DMS153 treated with DMSO at 0.1 percent for 48 hours (cell line): ENCODE results near the gene CEP295NL.
"Not testable (repeated sequence)": the region's sequence is repeated elsewhere in the genome, so short reads cannot be mapped to it uniquely, and the experiment has no call there.

ENCODE experiments used
- DNase-seq: peaks from one replicate; lab custom pipeline; 2025; ENCODE audit not compliant: unreplicated experiment; lab: John Stamatoyannopoulos, UW

The CEP295NL gene

DNA sequence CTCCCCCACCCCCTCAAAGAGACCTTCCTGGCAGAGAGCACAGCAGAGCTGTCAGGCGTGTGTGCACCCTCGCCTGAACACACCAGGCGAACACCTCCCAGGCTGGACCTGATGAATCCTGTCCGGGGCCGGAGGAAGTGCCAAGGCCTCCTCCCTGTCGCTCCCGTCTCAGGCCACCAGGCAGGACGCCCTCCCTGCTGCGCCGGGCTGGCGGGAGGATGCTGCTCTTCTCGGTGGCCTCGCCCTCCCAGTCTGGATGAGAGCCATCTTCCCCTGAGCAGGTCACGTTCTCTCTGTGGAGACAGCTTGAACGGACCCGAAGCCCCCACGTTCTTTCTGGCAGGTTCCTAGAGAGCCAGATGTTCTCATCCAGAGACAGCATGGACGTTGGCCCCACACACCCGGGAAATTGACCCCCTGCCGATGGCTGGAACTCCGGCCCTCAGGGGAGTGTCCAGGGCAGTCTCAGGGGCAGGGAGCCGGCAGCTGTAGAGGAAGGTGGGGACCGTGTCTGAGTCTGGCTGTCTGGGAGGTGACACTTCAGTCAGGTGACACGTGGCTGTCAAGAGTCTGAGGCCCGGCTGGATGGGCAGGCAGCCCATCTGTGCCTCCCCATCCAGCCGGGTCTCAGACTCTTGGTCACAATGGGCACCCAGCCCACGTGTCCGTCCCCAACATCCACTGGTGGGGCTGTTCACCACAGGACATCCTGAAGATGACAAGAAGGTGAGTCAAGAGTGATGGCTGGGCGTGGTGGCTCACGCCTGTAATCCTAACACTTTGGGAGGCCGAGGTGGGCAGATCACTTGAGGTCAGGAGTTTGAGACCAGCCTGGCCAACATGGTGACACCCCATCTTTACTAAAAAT is 27.1 kb upstream of the CEP295NL start:
- no peak for DNase-seq

DNA sequence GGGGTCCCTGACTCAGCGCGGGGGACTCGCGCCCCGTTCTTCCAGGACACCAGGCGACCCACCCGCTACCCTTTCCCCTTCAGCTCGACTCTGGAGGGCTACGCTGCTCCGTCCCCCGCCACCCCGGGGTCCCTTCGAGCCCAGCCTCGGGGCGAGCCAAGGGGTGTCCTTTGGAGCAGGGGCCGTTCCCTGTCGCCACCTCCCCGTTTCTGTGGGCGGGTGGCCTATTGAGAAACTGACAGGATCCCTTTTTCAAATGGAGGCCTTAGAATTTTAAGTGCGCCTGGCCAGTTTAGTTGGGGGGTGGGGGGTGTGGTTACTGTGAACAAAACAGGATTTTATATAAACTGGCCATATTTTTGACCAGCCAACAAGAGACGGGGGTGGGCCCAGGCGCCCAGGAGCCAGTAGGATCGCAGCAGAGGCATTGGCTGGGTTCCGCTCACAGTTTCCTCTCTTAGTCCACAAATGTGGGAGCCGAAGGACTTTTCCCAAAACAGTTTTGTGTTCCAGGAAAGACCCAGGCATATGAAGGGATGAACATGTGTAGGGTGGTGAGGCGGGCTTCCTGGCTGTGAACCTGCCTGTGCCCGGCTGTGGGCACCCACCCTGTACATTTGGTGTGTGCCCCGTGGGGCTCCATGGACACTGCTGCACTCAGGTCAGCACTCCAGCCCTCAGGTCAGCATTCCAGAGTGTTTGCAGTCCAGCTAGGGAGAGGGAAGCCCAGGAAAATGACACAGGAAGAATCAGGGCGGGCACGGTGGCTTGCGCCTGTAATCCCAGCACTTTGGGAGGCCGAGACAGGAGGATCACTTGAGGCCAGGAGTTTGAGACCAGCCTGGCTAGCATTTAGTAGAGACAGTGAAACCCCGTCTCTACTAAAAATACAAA is 22.9 kb upstream of the CEP295NL start:
- DNase-seq, result no peak

DNA sequence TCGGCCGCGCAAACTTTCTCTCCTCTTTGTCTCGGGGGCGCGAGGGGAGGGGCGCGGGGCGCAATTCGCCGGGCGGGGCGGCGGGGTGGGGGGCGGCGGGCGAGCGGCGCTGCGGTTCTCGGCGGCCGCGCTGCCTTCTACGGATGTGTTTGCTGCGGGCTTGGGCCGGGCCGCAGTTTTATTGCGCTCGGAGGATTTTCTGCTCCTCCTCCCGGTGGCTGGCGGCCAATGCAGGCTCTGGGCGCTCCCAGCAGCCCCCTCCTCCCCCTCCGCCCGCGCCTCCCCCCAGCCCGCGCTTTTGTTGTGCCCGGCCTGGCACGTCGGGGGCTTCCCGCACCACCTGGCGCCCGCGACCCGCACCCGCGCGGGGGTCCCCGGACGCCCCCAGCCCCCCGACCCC is 22.2 kb upstream of the CEP295NL start, which contains the start of gene TIMP2:
Gene TIMP2 (minus strand): TSS at position 154 of the 400 bp plus-strand sequence. CDS start 299 bp downstream, outside the sequence.
- peak; percentile 30 for DNase-seq

DNA sequence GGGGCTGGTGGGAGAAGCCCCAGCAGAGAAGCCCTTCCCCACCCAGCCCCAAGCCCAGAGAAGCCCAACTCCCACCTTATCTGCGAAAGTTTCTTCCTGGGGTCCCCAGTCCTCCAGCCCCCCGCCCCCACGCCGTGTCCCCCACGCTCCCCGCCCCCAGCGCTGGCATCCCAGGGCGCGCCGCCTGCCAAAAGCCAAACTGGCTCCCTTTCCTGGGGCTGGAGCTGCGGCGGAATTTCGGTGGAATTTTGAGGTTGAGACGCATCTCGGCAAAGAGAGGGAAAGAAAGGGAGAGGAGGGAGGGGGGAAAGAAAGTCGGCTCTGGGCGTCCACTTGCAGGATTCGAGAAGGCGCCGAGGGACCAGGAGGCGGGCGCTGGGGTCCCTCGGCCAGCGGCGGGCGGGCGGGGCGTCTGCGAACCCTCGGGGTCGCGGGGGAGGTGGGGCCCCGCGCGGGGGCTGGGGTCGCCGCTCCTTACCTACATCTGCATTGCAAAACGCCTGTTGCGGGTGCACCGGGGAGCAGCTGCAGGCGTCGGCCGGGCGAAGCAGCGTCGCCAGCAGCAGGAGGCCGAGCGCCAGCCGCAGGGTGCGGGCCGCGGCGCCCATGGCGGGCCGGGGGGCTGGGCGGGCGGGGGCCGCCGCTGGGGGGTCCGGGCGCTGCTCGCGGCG is 21.6 kb upstream of the CEP295NL start:
- no peak for DNase-seq

DNA sequence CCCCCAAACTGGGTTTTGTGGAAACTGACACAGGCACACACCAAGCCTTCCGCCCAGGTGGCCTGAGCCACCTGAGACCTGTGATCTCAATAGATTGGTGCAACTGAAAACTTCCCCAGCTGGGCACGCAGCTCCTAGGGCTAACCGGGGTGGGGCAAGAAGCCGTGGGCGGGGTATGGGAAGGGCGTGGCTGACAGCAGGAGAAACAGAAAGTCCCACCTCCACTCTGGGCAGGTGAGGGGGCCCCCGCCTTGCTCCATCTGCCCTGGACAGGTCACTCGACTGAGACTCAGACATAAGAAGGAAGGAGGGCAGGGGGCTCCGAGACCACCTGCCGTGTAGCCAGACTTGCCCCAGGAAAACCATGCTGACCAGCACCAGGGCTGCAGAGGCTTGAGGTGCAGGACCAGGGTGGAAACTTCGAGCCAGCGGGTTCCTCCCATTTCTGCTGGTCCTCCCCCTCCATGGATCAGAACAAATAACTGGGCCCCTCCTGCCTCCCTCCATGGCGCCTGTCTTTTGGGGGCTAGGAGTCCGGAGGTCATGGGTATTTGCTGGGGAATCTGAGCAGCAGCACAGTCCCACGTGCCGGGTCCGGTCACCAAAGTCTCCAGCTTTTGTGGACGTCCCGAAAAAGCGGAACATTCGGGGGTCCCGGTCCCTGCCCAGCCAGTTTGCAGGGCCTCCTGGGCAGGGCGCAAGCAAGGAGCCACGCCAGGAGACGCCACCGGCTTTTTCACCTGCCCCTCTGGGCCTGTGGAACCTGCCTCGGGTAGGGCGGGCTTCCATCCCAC is 20.9 kb upstream of the CEP295NL start:
- DNase-seq, result peak; percentile 11

DNA sequence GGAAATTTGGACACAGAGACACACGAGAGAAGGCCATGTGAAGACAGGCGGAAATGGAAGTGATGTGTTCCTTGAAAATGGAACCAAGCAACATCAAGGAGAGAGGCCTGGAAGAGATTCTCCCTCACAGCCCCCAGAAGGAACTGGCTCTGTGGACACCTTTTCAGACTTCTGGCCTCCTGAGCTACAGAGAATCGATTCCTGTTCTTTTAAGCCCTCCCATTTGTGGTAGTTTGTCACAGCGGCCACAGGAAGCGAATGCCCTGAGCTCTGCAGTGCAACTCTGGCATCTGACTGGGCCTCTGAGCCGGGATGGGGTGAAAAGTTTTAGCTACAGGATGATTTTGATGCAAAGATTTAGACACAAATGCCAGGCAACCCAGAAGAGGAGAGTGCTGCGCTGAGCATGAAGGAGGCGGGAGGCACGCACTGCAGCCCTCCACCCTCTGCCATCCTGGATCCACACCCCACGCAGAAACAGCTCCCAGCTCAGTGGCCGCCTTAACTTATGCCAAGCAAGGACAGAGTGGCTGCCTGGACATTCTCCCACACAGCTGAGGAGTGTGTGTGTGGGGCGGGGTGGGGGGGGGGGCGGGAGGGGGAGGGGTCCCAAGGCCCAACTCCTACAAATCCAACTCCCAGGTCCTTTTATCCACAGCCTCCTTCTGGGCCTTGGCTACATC is 20.0 kb upstream of the CEP295NL start:
- DNase-seq, result no peak

DNA sequence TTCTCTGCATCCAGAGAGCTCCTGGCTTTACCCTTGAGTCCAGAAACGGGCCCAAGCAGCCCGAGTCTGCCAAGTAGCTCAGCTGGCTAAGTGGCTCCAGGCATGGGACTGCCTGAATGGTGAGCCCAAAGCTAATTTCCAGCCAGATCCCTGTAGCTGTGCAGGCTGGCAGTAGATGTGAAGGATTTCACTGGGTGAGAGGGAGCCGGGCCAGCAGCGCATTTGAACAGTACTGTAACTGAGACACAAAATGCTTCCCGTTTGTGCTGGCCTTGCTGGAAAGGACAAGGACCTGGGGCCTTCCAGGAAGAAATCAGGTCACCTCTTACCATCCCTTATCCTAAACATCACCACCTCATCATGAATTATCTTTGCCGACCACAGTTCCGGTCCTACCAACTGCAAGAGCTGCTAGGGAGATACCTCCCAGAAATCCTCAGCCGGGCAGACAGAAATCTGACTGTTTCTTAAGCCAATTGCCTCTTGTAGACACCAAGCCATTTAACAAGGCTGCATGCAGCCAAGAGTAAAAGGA is 18.5 kb upstream of the CEP295NL start:
- DNase-seq, result no peak

DNA sequence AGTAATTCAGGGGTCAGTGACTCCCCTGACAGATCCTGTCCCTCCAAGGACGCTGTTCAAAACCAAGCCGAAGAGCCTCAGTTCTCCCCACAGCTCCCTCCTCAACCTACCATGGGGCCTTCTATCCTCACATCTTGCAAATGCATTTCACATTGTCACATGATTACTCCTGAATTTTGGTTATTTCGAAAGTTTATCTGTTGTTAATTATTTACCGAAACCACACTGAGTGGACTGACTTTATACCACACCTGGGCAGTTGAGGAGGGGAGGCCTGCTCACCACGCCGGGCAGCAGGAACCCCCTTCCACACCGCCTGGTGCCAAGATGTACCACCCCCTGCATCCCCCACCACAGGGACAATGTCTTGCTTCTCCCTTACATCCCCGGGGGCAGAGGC is 17.5 kb upstream of the CEP295NL start:
- no peak for DNase-seq

DNA sequence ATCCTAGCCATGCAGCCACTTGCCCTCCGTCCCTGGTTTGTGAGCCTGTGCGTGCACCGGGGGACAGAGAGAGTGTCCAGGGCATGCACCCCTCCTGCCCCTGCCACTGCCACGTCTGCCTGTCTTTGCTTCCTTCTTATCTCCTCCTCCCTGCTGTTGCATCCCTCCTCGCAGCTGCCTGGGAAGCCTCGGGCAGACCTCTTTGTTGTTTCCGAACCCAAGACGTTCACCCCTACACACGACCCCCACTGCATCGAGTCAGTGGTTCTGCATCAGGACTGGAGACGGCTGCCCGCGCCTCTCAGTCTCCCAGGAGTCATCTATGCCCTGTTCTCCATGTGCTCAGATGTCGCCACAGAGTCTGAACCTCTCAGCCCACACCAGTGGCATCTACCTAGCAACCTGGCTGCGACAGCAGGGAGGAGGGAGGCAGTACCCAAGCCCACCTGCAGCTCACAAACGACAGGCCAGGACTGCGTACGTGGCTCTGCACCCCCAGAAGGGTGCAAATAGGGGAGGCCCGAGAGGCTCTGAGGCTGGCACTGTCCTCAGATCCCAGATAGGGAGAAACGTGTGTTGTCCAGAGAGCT is 17.0 kb upstream of the CEP295NL start:
- no peak for DNase-seq

DNA sequence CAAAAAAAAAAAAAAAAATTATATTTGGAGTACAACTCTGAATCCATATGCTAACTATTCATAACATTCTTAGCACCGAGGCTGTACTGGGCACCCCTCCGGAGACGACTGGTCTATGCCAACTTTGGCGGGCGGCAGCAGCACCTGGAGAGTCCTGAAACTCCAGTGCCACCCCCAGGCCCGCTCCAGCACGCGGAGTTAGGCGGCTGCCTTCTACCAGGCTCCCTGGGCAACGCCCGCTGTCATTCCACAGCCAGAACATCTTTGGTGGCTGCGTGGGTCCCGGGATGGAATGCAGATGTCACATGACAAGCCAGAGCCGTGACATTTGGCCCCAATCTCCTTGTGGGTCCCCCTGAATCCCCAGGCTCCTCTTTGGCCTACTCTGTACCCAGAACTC is 16.0 kb upstream of the CEP295NL start:
- no peak for DNase-seq

DNA sequence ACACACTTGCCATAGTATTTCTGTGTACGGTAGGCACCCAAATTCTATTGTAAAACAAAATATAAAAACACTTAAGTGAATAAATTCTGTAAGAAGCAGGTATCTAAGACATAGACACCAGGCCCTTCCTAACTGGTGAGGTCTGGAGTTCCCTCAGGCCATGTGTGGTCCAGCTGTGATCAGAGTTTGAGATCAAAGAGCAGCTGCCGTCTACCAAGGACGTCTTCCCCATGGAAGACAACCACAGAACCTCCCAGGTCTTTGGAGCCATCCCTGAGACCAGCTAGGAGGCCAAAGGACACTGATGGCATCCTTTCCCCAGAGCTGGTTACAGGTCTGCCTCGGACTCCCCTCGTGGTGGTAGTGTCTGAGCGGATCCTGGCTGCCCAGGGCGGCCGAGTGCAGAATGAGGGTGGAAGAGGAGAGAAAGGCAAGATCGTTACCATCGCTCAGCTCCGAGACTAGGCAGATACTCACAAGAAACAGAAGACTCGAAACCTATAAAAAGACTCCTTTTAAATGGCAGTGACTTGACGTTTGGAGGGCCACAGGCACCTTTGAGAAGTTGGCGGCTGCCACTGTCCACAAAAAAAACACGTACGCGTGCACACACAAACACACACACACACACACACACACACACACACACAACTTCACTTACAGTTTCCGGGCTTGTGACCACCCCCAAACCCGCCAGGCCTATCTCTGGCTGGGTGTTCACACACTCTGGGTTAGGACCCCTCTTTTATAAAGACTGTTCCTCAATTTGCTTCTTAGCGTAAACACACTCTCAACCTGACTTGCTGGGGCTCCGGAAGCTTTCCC is 14.7 kb upstream of the CEP295NL start:
- no peak for DNase-seq

DNA sequence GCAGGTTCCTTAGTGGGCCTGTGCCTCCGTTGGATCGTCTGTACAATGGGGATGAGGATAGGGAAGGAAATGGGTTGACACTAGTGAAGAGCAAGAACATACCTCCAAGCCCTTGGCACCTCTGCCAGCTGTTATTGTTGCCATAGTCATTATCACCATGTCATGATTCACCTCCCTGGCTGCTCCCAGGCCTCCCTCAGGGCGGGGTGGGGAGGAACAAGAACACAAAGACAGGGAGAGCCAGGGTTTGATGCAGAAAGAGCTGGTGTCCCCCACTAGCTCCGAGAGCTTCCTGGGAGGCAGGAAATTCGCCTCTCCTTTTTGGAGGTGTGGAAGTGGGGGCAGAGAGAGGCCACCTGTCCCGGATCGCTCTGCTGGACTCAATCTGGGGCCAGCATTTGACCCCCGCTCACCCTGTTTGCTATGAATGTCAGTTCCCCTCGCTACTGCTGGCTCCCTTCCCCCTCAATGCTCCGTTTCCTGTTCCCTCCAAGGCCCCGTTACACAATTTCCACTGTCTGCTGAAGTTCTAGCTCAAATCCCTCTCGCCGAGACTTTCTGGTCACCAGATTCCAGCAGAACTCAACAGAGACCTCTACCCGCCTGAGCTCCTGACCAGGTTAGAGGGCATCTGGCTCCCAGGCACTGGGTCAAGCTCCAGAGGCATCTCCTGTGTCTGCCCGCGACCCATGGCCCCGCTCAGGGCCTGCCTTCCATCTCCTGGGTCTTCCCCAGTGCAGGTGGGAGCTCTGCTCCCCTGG is 13.1 kb upstream of the CEP295NL start:
- no peak for DNase-seq

DNA sequence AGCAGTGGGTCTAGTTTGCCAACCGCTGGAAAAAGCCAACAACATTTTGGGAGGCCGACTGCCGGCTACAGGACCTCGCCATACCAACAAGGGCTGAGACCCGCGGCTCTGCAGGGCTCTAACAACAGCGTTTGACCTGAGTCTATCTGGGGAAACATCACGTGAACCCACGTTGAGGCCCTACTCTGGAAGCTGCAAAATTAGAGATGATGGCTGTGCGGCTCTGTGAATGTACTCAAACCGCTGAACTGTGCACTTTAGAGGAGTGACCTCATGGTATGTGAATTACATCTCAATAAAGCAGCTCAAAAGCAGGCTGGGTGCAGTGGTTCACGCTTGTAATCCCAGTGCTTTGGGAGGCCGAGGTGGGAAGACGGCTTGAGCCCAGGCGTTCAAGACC is 10.1 kb upstream of the CEP295NL start:
- DNase-seq, result no peak

DNA sequence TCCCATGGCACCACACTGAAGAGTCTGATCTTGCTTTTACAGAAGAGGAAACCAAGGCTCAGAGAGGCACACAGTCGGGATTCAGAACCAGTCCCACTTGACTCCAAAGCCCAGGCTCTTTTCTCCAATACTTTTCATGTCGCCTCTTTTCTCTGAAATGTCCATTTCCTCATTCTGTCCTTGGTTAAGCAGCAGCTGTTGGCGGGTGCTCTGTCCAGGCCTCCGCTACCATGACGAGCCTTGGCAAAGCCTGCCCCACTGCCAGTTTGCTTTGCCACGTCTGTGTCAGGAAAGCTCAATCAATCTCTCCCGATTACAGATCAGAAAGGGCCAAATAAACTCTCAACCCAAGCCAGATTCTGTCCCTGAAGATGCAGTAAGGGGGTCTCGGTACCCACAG is 9.1 kb upstream of the CEP295NL start:
- DNase-seq, result no peak

DNA sequence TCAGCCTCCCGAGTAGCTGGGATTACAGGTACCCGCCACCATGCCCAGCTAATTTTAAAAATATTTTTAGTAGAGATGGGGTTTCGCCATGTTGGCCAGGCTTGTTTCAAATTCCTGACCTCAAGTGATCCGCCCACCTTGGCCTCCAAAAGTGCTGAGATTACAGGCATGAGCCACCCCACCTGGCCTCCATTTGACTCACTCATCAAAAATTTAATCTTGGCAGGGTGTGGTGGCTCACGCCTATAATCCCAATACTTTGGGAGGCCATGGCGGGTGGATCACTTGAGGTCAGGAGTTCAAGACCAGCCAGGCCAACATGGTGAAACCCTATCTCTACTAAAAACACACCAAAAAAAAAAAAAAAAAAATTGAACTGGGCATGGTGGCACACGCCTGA is 8.5 kb upstream of the CEP295NL start:
- DNase-seq, result not testable (repeated sequence)

DNA sequence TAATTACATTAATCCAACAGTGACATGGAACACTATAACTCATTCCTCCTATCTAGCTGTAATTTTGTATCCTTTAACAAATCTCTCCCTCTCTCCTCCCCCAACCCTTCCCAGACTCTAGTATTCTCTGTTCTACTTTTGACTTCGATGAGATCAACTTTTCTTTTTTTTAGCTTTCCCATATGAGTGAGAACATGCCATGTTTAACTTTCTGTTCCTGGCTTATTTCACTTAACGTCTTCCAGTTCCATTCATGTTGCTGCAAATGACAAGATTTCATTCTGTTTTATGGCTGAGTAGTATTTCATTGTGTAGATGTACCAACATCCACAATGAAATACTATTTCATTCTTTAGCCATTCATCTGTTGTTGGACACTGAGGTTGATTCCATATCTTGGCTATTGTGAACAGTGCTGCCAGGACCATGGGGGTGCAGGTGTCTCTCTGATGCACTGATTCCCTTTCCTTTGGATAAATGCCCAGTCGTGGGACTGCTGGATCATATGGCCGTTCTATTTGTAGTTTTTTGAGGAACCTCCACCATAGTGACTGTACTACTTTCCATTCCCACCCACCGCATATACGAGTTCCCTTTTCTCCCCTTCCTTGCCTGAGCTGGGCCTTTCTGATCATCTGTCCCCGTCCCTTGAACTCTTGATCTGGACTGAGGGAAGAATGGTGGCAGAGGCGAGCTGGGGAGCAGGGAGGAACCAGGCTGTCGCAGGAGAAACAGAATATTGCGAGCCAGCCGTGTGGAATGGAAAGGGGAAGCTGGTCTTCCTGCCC is 7.7 kb upstream of the CEP295NL start:
- DNase-seq, result no peak

DNA sequence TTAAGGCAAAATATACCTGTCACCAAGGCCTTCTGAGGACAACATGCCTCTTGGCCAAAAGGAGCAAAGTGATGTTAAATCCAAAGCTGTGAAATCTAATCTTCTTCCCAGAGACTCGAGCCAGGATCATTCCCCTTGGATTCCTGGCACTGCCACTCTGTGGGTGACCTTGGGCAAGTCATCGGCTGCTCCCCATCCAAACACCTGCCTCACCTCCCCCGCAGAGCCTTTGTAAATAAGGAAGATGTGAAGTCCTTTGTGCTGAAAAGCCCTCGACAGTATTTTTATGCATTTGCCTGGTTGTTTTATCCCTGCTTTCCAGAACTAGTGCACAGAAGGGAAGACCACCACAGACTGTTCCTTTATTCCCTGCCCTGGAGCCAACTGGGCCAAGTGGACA is 5.4 kb upstream of the CEP295NL start:
- no peak for DNase-seq
